WTC11 (cell line): ENCODE measurements around the gene RABGAP1. TPM values are rescaled to one million over a fixed set of nuclear protein-coding genes. Genes with fewer than 3 reads are reported as not detected.

Experiments used
- ATAC-seq: fragments of 200-7000 bp; cut with Tn5 transposase; 2 replicates; pipeline ENCODE4 v1.10.0; 2021; ENCODE audit warnings: mild to moderate bottlenecking, moderate library complexity
- CTCF ChIA-PET: fragments of 300-600 bp; sonication (Branson Sonifier 250); formaldehyde crosslinking; loops from one replicate; lab custom pipeline; 2021; ENCODE audit warnings: antibody characterized with exemption; lab: Charles Lee
- POLR2A ChIA-PET: fragments of 350-600 bp; sonication (Branson Sonifier 250); formaldehyde crosslinking; loops from one replicate; lab custom pipeline; 2021; ENCODE audit warnings: antibody characterized with exemption; lab: Charles Lee
- DNase-seq: peaks from one replicate; pipeline ENCODE4 v3.0.0; 2021; ENCODE audit warnings: low spot score
- H3K27ac Mint-ChIP-seq: 2 replicates; pipeline ENCODE4 v1.8.0; 2021; ENCODE audit warnings: mixed read lengths
- H3K27me3 Mint-ChIP-seq: 2 replicates; pipeline ENCODE4 v1.8.0; 2021; ENCODE audit warnings: low read depth, mild to moderate bottlenecking, moderate library complexity, mixed read lengths
- H3K36me3 Mint-ChIP-seq: 2 replicates; pipeline ENCODE4 v1.8.0; 2021; ENCODE audit warnings: mixed read lengths
- H3K4me1 Mint-ChIP-seq: 2 replicates; pipeline ENCODE4 v1.8.0; 2022; ENCODE audit warnings: mixed read lengths
- H3K4me3 Mint-ChIP-seq: 2 replicates; pipeline ENCODE4 v1.8.0; 2021; ENCODE audit warnings: mild to moderate bottlenecking, moderate library complexity, mixed read lengths
- H3K9me3 Mint-ChIP-seq: 2 replicates; pipeline ENCODE4 v1.8.0; 2021; ENCODE audit warnings: mixed read lengths
- ATF6 ChIP-seq: sonication (generic); formaldehyde crosslinking; IDR thresholded peaks from 2 replicates; pipeline ENCODE4 v1.8.1; 2023; ENCODE audit warnings: mild to moderate bottlenecking, missing genetic modification reagents
- CREM ChIP-seq: sonication (generic); formaldehyde crosslinking; IDR thresholded peaks from 2 replicates; pipeline ENCODE4 v1.8.1; 2022; ENCODE audit warnings: mild to moderate bottlenecking, missing genetic modification reagents, moderate library complexity
- ESRRA ChIP-seq: sonication (generic); formaldehyde crosslinking; IDR thresholded peaks from 2 replicates; pipeline ENCODE4 v1.8.1; 2022; ENCODE audit warnings: mild to moderate bottlenecking, missing genetic modification reagents, borderline replicate concordance
- FOXP1 ChIP-seq: sonication (generic); formaldehyde crosslinking; IDR thresholded peaks from 2 replicates; pipeline ENCODE4 v1.8.0; 2022; ENCODE audit warnings: missing genetic modification reagents, mild to moderate bottlenecking, moderate library complexity, borderline replicate concordance
- GABPB1 ChIP-seq: sonication (generic); formaldehyde crosslinking; IDR thresholded peaks from 2 replicates; pipeline ENCODE4 v1.8.1; 2023; ENCODE audit warnings: mild to moderate bottlenecking, missing genetic modification reagents
- GTF2I ChIP-seq: fragments of 250-450 bp; sonication (Bioruptor Pico); conservative IDR thresholded peaks from 2 replicates; pipeline ENCODE4 v1.4.0; 2021; ENCODE audit warnings: mild to moderate bottlenecking
- MAX ChIP-seq: sonication (generic); formaldehyde crosslinking; IDR thresholded peaks from 2 replicates; pipeline ENCODE4 v1.8.0; 2022; ENCODE audit warnings: mild to moderate bottlenecking, missing genetic modification reagents
- MLX ChIP-seq: sonication (generic); formaldehyde crosslinking; IDR thresholded peaks from 2 replicates; pipeline ENCODE4 v1.8.1; 2023; ENCODE audit warnings: mild to moderate bottlenecking, missing genetic modification reagents, moderate library complexity
- MXD4 ChIP-seq: fragments of 250-450 bp; sonication (Bioruptor Pico); IDR thresholded peaks from 2 replicates; pipeline ENCODE4 v1.8.0; 2021; ENCODE audit warnings: mild to moderate bottlenecking, moderate library complexity, borderline replicate concordance
- NFYB ChIP-seq: sonication (generic); formaldehyde crosslinking; conservative IDR thresholded peaks from 2 replicates; pipeline ENCODE4 v1.8.0; 2022; ENCODE audit warnings: low read depth, missing genetic modification reagents
- PREB ChIP-seq: sonication (generic); formaldehyde crosslinking; IDR thresholded peaks from 2 replicates; pipeline ENCODE4 v1.8.1; 2022; ENCODE audit warnings: mild to moderate bottlenecking, missing genetic modification reagents, moderate library complexity, borderline replicate concordance
- RORB ChIP-seq: fragments of 250-450 bp; sonication (Bioruptor Pico); IDR thresholded peaks from 2 replicates; pipeline ENCODE4 v1.9.0; 2021; ENCODE audit warnings: mild to moderate bottlenecking
- SP1 ChIP-seq: sonication (generic); formaldehyde crosslinking; conservative IDR thresholded peaks from 2 replicates; pipeline ENCODE4 v1.8.1; 2022; ENCODE audit warnings: missing genetic modification reagents
- TCF7 ChIP-seq: sonication (generic); formaldehyde crosslinking; IDR thresholded peaks from 2 replicates; pipeline ENCODE4 v1.8.0; 2022; ENCODE audit warnings: mild to moderate bottlenecking, low read depth, missing genetic modification reagents, moderate library complexity
- TEAD4 ChIP-seq: sonication (generic); formaldehyde crosslinking; IDR thresholded peaks from 2 replicates; pipeline ENCODE4 v1.8.0; 2022; ENCODE audit warnings: mild to moderate bottlenecking, missing genetic modification reagents
- ZNF671 ChIP-seq: fragments of 250-450 bp; sonication (Bioruptor Pico); IDR thresholded peaks from 2 replicates; pipeline ENCODE4 v1.8.0; 2021; ENCODE audit warnings: mild to moderate bottlenecking
- total RNA-seq: library from RNA; stranded (reverse); gene quantifications from 3 replicates; pipeline ENCODE4 v1.2.3, GENCODE V29; 2021
- TF ChIP-seq, protein P1 (sequence below): sonication (generic); formaldehyde crosslinking; IDR thresholded peaks from 2 replicates; pipeline ENCODE4 v1.8.0; 2023; ENCODE audit warnings: mild to moderate bottlenecking, missing genetic modification reagents

RABGAP1 gene
- total RNA-seq, 1 experiment from 2014 or later = 38.1 TPM

- Mint-ChIP-seq H3K4me1 (peaks cover 17% of the 10 kb centered on the region), H3K36me3 (peaks cover 24% of the 10 kb centered on the region), H3K27ac (no peak overlapping the region; the same call in 1 of the 2 replicates)
- CTCF ChIA-PET = interaction anchor here (3.3 kb wide), 1 partner anchor 240 kb away, joined by 23 read pairs; no protein-coding TSS in a partner anchor
- no peak for ATAC-seq
- no peak for DNase-seq
- TF ChIP-seq CREM (no peak), GABPB1 (0 out of 2 replicates have a peak, but pooled peaks have one; percentile 32)
- TF ChIP-seq, all 79 proteins: peak for 1
- no peaks in the 10 kb centered on the region for H3K9me3 Mint-ChIP-seq
- POLR2A ChIA-PET = no interaction called here
- no peaks in the 10 kb centered on the region for H3K27me3 Mint-ChIP-seq
- H3K4me3 Mint-ChIP-seq = no peak overlapping the region
These were observed 168.9 kb downstream of the RABGAP1 start for GRCh38 chr9:123109540-123110279.

GRCh38 chr9:123111427-123112014 lies 170.7 kb downstream of the RABGAP1 start:
- Mint-ChIP-seq H3K9me3 (no peaks in the 10 kb centered on the region), H3K27ac (peak overlapping the region; percentile 80), H3K27me3 (no peaks in the 10 kb centered on the region), H3K4me1 (peaks cover 17% of the 10 kb centered on the region), H3K4me3 (no peak overlapping the region), H3K36me3 (peaks cover 32% of the 10 kb centered on the region)
- ATAC-seq = no peak
- TF ChIP-seq GTF2I (no peak), TCF7 (CRISPR knock-in tag) (no peak), MAX (CRISPR knock-in tag) (no peak), ESRRA (CRISPR knock-in tag) (no peak), TEAD4 (CRISPR knock-in tag) (no peak), ZNF671 (CRISPR knock-in tag) (no peak), MXD4 (no peak), ATF6 (CRISPR knock-in tag) (no peak)
- DNase-seq = no peak
- CTCF ChIA-PET = interaction anchor here (0.6 to 3.3 kb wide), 5 partner anchors 10 to 238 kb away, joined by 3 to 23 read pairs (median 3); no protein-coding TSS in a partner anchor
- POLR2A ChIA-PET = no interaction called here

DNA sequence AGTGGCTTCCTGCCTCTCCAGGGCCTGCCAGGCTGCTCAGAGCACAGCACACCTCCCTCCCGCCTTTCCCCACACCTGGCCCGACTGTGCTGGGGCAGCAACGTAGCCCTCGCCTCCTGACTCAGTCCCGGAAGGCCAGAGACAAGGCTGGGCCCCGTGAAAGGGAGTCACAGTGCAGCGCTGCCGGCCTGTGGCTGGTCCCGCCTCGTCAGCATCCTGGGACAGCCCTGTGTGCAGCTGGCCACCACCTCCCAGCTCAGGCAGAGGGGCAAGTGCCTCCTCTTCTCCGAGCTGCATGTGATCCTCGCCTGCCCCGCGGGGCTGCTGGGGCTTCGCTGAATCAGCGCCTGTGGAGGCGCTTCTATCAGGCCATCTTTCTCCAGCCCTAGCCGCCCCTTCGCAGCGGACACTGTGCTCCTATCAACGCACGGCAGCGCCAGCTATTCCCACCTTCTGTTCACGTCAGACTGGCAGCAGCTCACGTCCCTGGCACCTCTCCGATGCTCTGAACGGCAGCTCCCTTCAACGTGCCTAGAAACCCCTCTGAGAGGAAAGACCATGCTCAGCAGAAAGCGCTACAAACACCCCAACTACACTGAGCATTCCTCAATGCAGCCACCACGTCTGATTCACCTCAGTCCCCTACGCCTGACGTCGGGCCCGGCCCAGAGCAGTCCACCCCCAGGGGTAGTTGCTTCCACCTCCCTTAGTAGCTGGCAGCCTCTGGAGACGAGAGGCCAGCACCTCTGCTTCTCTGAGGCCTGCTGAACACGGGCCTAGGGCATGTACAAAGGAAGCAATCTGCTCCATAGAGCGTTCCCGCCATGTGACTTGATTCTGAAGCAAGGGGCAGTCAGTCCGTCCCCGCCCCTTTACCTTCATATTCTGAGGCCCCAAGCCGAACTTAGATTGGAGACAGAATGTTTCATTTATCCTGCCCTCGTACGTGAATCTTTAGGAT lies 171.5 kb downstream of the RABGAP1 start:
- H3K27ac Mint-ChIP-seq = peak overlapping the region; percentile 83
- ChIA-PET POLR2A (no interaction called here), CTCF (interaction anchor here (1.6 to 3.3 kb wide), 3 partner anchors 113 to 238 kb away, joined by 3 to 23 read pairs (median 7); no protein-coding TSS in a partner anchor)
- peak; percentile 53 for DNase-seq
- TF ChIP-seq GTF2I (no peak), SP1 (CRISPR knock-in tag) (0 out of 2 replicates have a peak, but pooled peaks have one; percentile 16), GABPB1 (no peak), PREB (CRISPR knock-in tag) (no peak)
- TF ChIP-seq, all 79 proteins: peak for 1
- peak; percentile 62 for ATAC-seq
- Mint-ChIP-seq H3K4me1 (peaks cover 17% of the 10 kb centered on the region), H3K36me3 (peaks cover 31% of the 10 kb centered on the region), H3K9me3 (no peaks in the 10 kb centered on the region), H3K4me3 (no peak overlapping the region), H3K27me3 (no peaks in the 10 kb centered on the region)

GRCh38 chr9:123113185-123113584 lies 172.4 kb downstream of the RABGAP1 start:
- Mint-ChIP-seq H3K36me3 (peaks cover 26% of the 10 kb centered on the region), H3K4me1 (peaks cover 22% of the 10 kb centered on the region), H3K9me3 (no peaks in the 10 kb centered on the region), H3K27ac (peak overlapping the region; percentile 83), H3K4me3 (no peak overlapping the region), H3K27me3 (no peaks in the 10 kb centered on the region)
- ATAC-seq (no peak), DNase-seq (no peak)
- ChIA-PET POLR2A (no interaction called here), CTCF (interaction anchor here (2.0 to 3.3 kb wide), 2 partner anchors 112 to 237 kb away, joined by 7 to 23 read pairs; no protein-coding TSS in a partner anchor)
- no peak for TF ChIP-seq GABPB1
- TF ChIP-seq, protein P1, sequence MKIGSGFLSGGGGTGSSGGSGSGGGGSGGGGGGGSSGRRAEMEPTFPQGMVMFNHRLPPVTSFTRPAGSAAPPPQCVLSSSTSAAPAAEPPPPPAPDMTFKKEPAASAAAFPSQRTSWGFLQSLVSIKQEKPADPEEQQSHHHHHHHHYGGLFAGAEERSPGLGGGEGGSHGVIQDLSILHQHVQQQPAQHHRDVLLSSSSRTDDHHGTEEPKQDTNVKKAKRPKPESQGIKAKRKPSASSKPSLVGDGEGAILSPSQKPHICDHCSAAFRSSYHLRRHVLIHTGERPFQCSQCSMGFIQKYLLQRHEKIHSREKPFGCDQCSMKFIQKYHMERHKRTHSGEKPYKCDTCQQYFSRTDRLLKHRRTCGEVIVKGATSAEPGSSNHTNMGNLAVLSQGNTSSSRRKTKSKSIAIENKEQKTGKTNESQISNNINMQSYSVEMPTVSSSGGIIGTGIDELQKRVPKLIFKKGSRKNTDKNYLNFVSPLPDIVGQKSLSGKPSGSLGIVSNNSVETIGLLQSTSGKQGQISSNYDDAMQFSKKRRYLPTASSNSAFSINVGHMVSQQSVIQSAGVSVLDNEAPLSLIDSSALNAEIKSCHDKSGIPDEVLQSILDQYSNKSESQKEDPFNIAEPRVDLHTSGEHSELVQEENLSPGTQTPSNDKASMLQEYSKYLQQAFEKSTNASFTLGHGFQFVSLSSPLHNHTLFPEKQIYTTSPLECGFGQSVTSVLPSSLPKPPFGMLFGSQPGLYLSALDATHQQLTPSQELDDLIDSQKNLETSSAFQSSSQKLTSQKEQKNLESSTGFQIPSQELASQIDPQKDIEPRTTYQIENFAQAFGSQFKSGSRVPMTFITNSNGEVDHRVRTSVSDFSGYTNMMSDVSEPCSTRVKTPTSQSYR (CRISPR knock-in tag) = no peak
- TF ChIP-seq NFYB (CRISPR knock-in tag) = no peak
- TF ChIP-seq PREB (CRISPR knock-in tag) = no peak
- no peak for TF ChIP-seq MLX
- TF ChIP-seq RORB (CRISPR knock-in tag) = no peak
- TF ChIP-seq FOXP1 (CRISPR knock-in tag) = no peak
